Measurements from ENCODE around the gene C1QTNF12.

GRCh38 chr1:1215881-1216605, 30.5 kb downstream of the C1QTNF12 start:
- no peak for TF ChIP-seq POLR2A (IDR thresholded peaks at IDR 0.05)
- no peak for TF ChIP-seq CTCF (IDR thresholded peaks at IDR 0.05)
